HG03460 (cell line): ENCODE data around the gene TROAP.
"Not testable (repeated sequence)": the region's sequence is repeated elsewhere in the genome, so short reads cannot be mapped to it uniquely, and the experiment has no call there.

Experiments used
- ATAC-seq: cut with Tn5 transposase; IDR thresholded peaks from one replicate; pipeline ENCODE4 v1.9.1; 2021; ENCODE audit not compliant: unreplicated experiment

TROAP gene

GRCh38 chr12:49366096-49366651, 43.1 kb downstream of the TROAP start:
- ATAC-seq, result no peak

GRCh38 chr12:49366652-49367380, 43.8 kb downstream of the TROAP start:
- peak; percentile 62 for ATAC-seq

GRCh38 chr12:49367381-49368239, 44.6 kb downstream of the TROAP start, which contains the start of gene SPATS2:
Gene SPATS2, plus strand, starts transcription at chr12:49367462. Its CDS starts 93,551 bp downstream, at chr12:49461013.
- peak; percentile 0 for ATAC-seq

- no peak for ATAC-seq
Measured at GRCh38 chr12:49368240-49368600, 45.2 kb downstream of the TROAP start.

- no peak for ATAC-seq
Measured at GRCh38 chr12:49369411-49370145, 46.5 kb downstream of the TROAP start.

- ATAC-seq, result no peak
Measured at GRCh38 chr12:49370539-49370938, 47.5 kb downstream of the TROAP start.

- peak; percentile 72 for ATAC-seq
Measured at GRCh38 chr12:49375406-49375805, 52.4 kb downstream of the TROAP start.

GRCh38 chr12:49377386-49377785, 54.3 kb downstream of the TROAP start:
- ATAC-seq, result no peak

GRCh38 chr12:49380184-49380583, 57.1 kb downstream of the TROAP start:
- not testable (repeated sequence) for ATAC-seq
